Fibroblast of lung (primary cell): ENCODE measurements around the gene SBNO2.

ENCODE experiments used
- EZH2 ChIP-seq: IDR thresholded peaks from 2 replicates; pipeline ENCODE4 v1.5.1; 2012; ENCODE audit warnings: low read length, control low read depth, mild to moderate bottlenecking; ENCODE audit errors: missing control alignments
- TF ChIP-seq, protein P1 (sequence below), 2 donors: IDR thresholded peaks in 1 of 2; conservative IDR thresholded peaks in 1 of 2; 1 replicate in 1 of 2; 2 replicates in 1 of 2; pipeline ENCODE4 v1.5.1; 2011 to 2012; ENCODE audit warnings: low read length in 2 of 2, control low read depth in 1 of 2, inconsistent platforms in 1 of 2, low read depth in 1 of 2, mild to moderate bottlenecking in 1 of 2

DNA sequence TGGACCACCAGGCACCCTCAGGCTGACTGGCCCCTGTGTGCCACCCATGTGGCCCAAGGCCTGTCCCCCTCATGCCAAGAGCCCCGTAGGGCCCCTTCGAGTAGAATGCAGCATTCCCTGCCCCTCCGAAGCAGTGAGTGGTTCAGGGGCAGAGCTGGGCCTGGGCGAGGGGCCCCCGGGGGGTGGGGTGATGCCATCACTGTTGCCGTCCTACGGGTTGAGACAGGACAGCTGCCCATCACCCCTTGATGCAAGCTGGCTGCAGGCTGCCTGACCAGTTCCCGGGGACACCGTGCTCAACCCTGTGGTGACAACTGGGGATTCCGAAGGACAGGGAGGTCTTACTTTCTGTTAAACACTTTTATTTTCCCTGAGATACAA, 4.7 kb downstream of the SBNO2 start:
- TF ChIP-seq, protein P1, sequence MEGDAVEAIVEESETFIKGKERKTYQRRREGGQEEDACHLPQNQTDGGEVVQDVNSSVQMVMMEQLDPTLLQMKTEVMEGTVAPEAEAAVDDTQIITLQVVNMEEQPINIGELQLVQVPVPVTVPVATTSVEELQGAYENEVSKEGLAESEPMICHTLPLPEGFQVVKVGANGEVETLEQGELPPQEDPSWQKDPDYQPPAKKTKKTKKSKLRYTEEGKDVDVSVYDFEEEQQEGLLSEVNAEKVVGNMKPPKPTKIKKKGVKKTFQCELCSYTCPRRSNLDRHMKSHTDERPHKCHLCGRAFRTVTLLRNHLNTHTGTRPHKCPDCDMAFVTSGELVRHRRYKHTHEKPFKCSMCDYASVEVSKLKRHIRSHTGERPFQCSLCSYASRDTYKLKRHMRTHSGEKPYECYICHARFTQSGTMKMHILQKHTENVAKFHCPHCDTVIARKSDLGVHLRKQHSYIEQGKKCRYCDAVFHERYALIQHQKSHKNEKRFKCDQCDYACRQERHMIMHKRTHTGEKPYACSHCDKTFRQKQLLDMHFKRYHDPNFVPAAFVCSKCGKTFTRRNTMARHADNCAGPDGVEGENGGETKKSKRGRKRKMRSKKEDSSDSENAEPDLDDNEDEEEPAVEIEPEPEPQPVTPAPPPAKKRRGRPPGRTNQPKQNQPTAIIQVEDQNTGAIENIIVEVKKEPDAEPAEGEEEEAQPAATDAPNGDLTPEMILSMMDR (conservative IDR thresholded peaks at IDR 0.05 in 1 of 2, IDR thresholded peaks at IDR 0.05 in 1 of 2; ENCODE audit: low read depth in 1 of 2, low read length in 2 of 2) = no peak
- TF ChIP-seq EZH2 = no peak
